ENCODE results near the gene MCHR1.

GRCh38 chr22:40674274-40674673 lies 5.0 kb upstream of the MCHR1 start:
- TF ChIP-seq POLR2A (IDR thresholded peaks at IDR 0.05; ENCODE audit: low read depth): no peak
- TF ChIP-seq CTCF (IDR thresholded peaks at IDR 0.05): no peak

Data from esophagus muscularis mucosa (tissue), 3 donors.